BE2C (cell line): ENCODE measurements around the gene RNF167.
A peak's percentile ranks its signal among the peaks of the same experiment; 100 is the strongest.

Experiments
- DNase-seq: peaks from one replicate; pipeline ENCODE4 v3.0.0-alpha.2; 2020
- H3K27me3 ChIP-seq: fragments of 250-450 bp; sonication (Bioruptor Pico); 2 replicates; pipeline ENCODE4 v1.5.1; 2020; ENCODE audit warnings: mild to moderate bottlenecking
- H3K36me3 ChIP-seq: fragments of 250-450 bp; sonication (Bioruptor Pico); 2 replicates; pipeline ENCODE4 v1.5.1; 2020; ENCODE audit warnings: mild to moderate bottlenecking
- H3K4me1 ChIP-seq: fragments of 250-450 bp; sonication (Bioruptor Pico); 2 replicates; pipeline ENCODE4 v1.5.1; 2020
- H3K4me3 ChIP-seq: 2 replicates; pipeline ENCODE4 v1.5.1; 2011; ENCODE audit warnings: low read depth, low read length
- H3K9me3 ChIP-seq: fragments of 250-450 bp; sonication (Bioruptor Pico); 2 replicates; pipeline ENCODE4 v1.5.1; 2020
- TF ChIP-seq, protein P1 (sequence below): IDR thresholded peaks from 2 replicates; pipeline ENCODE4 v1.5.1; 2012; ENCODE audit warnings: mild to moderate bottlenecking, low read depth, low read length

Gene RNF167

GRCh38 chr17:4965311-4965986, 25.4 kb downstream of the RNF167 start:
- Histone ChIP-seq H3K27me3 (no peaks in the 10 kb centered on the region), H3K9me3 (no peaks in the 10 kb centered on the region), H3K4me3 (no peak overlapping the region), H3K4me1 (no peaks in the 10 kb centered on the region), H3K36me3 (no peaks in the 10 kb centered on the region; the same call in 1 of the 2 replicates)
- TF ChIP-seq, protein P1, sequence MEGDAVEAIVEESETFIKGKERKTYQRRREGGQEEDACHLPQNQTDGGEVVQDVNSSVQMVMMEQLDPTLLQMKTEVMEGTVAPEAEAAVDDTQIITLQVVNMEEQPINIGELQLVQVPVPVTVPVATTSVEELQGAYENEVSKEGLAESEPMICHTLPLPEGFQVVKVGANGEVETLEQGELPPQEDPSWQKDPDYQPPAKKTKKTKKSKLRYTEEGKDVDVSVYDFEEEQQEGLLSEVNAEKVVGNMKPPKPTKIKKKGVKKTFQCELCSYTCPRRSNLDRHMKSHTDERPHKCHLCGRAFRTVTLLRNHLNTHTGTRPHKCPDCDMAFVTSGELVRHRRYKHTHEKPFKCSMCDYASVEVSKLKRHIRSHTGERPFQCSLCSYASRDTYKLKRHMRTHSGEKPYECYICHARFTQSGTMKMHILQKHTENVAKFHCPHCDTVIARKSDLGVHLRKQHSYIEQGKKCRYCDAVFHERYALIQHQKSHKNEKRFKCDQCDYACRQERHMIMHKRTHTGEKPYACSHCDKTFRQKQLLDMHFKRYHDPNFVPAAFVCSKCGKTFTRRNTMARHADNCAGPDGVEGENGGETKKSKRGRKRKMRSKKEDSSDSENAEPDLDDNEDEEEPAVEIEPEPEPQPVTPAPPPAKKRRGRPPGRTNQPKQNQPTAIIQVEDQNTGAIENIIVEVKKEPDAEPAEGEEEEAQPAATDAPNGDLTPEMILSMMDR: no peak
- DNase-seq: no peak

- Histone ChIP-seq H3K4me1 (no peaks in the 10 kb centered on the region), H3K36me3 (no peaks in the 10 kb centered on the region; the same call in 1 of the 2 replicates), H3K27me3 (no peaks in the 10 kb centered on the region), H3K4me3 (peak overlapping the region; percentile 76), H3K9me3 (no peaks in the 10 kb centered on the region)
- DNase-seq: peak; percentile 93
- TF ChIP-seq, protein P1: no peak
These were observed 26.9 kb downstream of the RNF167 start for GRCh38 chr17:4966844-4967538.

- TF ChIP-seq, protein P1: no peak
- H3K36me3 ChIP-seq: no peaks in the 10 kb centered on the region; the same call in 1 of the 2 replicates
- DNase-seq: peak; percentile 86
These were observed 27.7 kb downstream of the RNF167 start, which contains the start of gene SPAG7 for GRCh38 chr17:4967539-4968485. Gene SPAG7 (minus strand): TSS chr17:4967817. CDS start chr17:4967804, 13 bp downstream.

DNA sequence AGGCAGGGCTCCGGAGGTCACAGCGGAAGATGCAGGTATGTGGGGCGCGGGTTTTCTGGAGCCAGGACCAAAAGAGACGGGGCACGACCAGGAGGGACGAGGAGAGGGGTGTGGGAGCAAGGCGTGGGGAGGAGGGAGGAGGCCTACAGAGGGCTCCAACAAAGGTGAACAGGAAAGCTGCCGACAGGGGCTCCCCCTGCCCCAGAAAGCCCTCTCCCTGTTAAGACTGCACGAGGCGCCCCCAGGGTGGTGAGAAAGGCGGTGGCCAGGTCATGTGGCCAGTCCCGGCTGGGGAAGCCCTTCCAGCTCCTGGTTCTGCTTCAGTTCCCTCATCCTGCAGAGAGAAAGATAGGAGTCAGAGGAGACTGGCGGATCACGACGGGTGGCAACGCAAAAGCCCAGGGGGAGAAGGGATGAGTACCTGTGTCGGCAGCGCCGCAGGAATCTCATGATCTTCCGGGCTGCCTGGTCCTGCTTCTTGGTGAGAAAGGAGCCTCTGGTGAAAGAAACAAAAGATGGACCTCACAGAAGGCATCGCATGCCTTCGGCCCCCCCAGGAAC, 28.5 kb downstream of the RNF167 start:
- TF ChIP-seq, protein P1: no peak
- no peaks in the 10 kb centered on the region for H3K27me3 ChIP-seq
- DNase-seq: peak; percentile 43
- H3K36me3 ChIP-seq: no peaks in the 10 kb centered on the region; the same call in 1 of the 2 replicates
- no peaks in the 10 kb centered on the region for H3K4me1 ChIP-seq
- peak overlapping the region; percentile 76 for H3K4me3 ChIP-seq
- H3K9me3 ChIP-seq: no peaks in the 10 kb centered on the region

More at GRCh38 chr17:4967539-4968485, 27.7 kb downstream of the RNF167 start, which contains the start of gene SPAG7:
- no peaks in the 10 kb centered on the region for H3K27me3 ChIP-seq
- H3K9me3 ChIP-seq: no peaks in the 10 kb centered on the region
- H3K4me3 ChIP-seq: peak within 1 kb of the TSS; percentile 76
- no peaks in the 10 kb centered on the region for H3K4me1 ChIP-seq

DNA sequence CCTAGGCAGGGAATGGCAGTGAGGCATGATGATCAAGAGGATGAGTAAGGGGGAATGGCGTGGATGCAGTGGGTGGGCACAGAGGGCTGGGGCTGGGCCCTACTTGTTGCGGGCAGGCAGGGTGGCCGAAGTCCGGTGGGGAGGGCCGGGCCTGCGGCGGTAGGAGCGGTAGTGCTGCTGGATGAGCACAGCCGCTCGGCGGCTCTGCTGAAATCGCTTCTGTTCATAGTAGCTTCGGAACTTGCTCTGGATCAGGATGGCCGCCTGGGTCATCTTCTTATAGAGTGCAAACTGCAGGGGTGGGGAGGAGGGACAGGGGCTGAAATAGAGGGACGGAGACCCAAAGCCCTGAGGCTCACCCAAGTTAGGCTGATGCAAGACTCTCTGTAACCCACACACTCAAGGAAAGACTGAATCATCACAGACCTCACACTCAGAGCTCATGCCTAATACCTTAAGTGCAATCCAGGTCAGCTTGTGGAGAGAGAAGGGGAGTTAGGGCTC, 29.0 kb downstream of the RNF167 start:
- TF ChIP-seq, protein P1: no peak
- H3K9me3 ChIP-seq: no peaks in the 10 kb centered on the region
- peak overlapping the region; percentile 76 for H3K4me3 ChIP-seq
- no peaks in the 10 kb centered on the region; the same call in 1 of the 2 replicates for H3K36me3 ChIP-seq
- no peak for DNase-seq
- H3K4me1 ChIP-seq: no peaks in the 10 kb centered on the region
- H3K27me3 ChIP-seq: no peaks in the 10 kb centered on the region
